DND-41 (cell line): ENCODE data around the gene PAMR1.

Source experiments
- CTCF ChIP-seq: IDR thresholded peaks from 2 replicates; pipeline ENCODE4 v1.5.1; 2012; ENCODE audit warnings: borderline replicate concordance, low read length, moderate library complexity, mild to moderate bottlenecking; ENCODE audit not compliant: poor library complexity, severe bottlenecking; ENCODE audit errors: extremely low read depth
- EZH2 ChIP-seq: IDR thresholded peaks from 3 replicates; pipeline ENCODE4 v1.6.1; 2012; ENCODE audit warnings: borderline replicate concordance, low read depth, mild to moderate bottlenecking, moderate library complexity, low read length, inconsistent platforms; ENCODE audit not compliant: severe bottlenecking

GRCh38 chr11:35531246-35531645, 5.8 kb upstream of the PAMR1 start:
- TF ChIP-seq CTCF (no peak), EZH2 (no peak)
